GM18951 (cell line): ENCODE measurements around the gene HASPIN.
A peak's percentile ranks its signal among the peaks of the same experiment; 100 is the strongest.

ENCODE experiments used
- POLR2A ChIP-seq: IDR thresholded peaks from 4 replicates; pipeline ENCODE4 v1.6.1; 2011; ENCODE audit warnings: mild to moderate bottlenecking; ENCODE audit not compliant: insufficient read length, insufficient read depth; ENCODE audit errors: extremely low read depth
- in situ Hi-C: fragments of 300-500 bp; cut with MboI; formaldehyde crosslinking; loops from one replicate; pipeline ENCODE4 v1.12.0; 2022; ENCODE audit warnings: low sequenced_read_pairs, mixed read lengths, inconsistent platforms; ENCODE audit not compliant: unreplicated experiment

HASPIN gene

GRCh38 chr17:3723556-3724377, at the start of gene HASPIN:
TSS of gene HASPIN (plus strand) at chr17:3723903. CDS start at chr17:3723936, 33 bp downstream.
- in situ Hi-C loops: no loop called here
- peak; percentile 89 for TF ChIP-seq POLR2A

GRCh38 chr17:3675886-3676285, 47.8 kb upstream of the HASPIN start:
- in situ Hi-C loops: no loop called here
- TF ChIP-seq POLR2A: no peak

GRCh38 chr17:3678095-3678820, 45.4 kb upstream of the HASPIN start:
- in situ Hi-C loops: no loop called here
- TF ChIP-seq POLR2A: no peak

- in situ Hi-C loops: no loop called here
- no peak for TF ChIP-seq POLR2A
These were observed 44.7 kb upstream of the HASPIN start for GRCh38 chr17:3678821-3679530.

- in situ Hi-C loops: loop anchor here (5.0 kb wide), 1 partner anchor 58 kb away; no protein-coding TSS in a partner anchor
- TF ChIP-seq POLR2A: no peak
These were observed 44.1 kb upstream of the HASPIN start for GRCh38 chr17:3679531-3680126.

- in situ Hi-C loops: loop anchor here (5.0 kb wide), 1 partner anchor 56 kb away; no protein-coding TSS in a partner anchor
These were observed 42.6 kb upstream of the HASPIN start for GRCh38 chr17:3681057-3681456.

GRCh38 chr17:3681565-3681964, 42.1 kb upstream of the HASPIN start:
- in situ Hi-C loops: loop anchor here (5.0 kb wide), 1 partner anchor 56 kb away; no protein-coding TSS in a partner anchor
- TF ChIP-seq POLR2A: no peak

More at GRCh38 chr17:3681057-3681456, 42.6 kb upstream of the HASPIN start:
- TF ChIP-seq POLR2A: no peak

GRCh38 chr17:3682033-3682432, 41.7 kb upstream of the HASPIN start:
- in situ Hi-C loops: loop anchor here (5.0 kb wide), 1 partner anchor 55 kb away; no protein-coding TSS in a partner anchor
- TF ChIP-seq POLR2A: no peak

- no peak for TF ChIP-seq POLR2A
- in situ Hi-C loops: loop anchor here (5.0 kb wide), 1 partner anchor 54 kb away; no protein-coding TSS in a partner anchor
These were observed 40.6 kb upstream of the HASPIN start for GRCh38 chr17:3683054-3683511.

GRCh38 chr17:3685174-3685573, 38.5 kb upstream of the HASPIN start:
- in situ Hi-C loops: no loop called here
- TF ChIP-seq POLR2A: no peak

GRCh38 chr17:3688027-3688553, 35.6 kb upstream of the HASPIN start:
- TF ChIP-seq POLR2A: no peak
- in situ Hi-C loops: no loop called here

- no peak for TF ChIP-seq POLR2A
- in situ Hi-C loops: no loop called here
These were observed 34.8 kb upstream of the HASPIN start for GRCh38 chr17:3688852-3689261.
